ENCODE data around the gene TMPRSS4.

Gene TMPRSS4

GRCh38 chr11:118050208-118050891 is 26.5 kb upstream of the TMPRSS4 start:
- no peaks in the 10 kb centered on the region for H3K79me1 ChIP-seq (ENCODE audit: low read depth, low read length)
- no peak overlapping the region for H2BK12ac ChIP-seq (ENCODE audit: low read length)
- no peaks in the 10 kb centered on the region for H3K9me3 ChIP-seq (replicated peaks in 1 of 2; ENCODE audit: control insufficient read depth in 2 of 2, insufficient read depth in 1 of 2, low read depth in 1 of 2, low read length in 2 of 2)
- no peak overlapping the region for H3K23ac ChIP-seq (ENCODE audit: low read depth, low read length, poor library complexity)
- peaks cover 0 to 19% (median 0%) of the 10 kb centered on the region in 3 experiments for H3K27me3 ChIP-seq (ENCODE audit: control insufficient read depth in 3 of 3, insufficient read depth in 3 of 3, low read depth in 1 of 3, low read length in 3 of 3)
- no peak overlapping the region for H3K27ac ChIP-seq (replicated peaks; ENCODE audit: low read length)
- DNase-seq (ENCODE audit: low spot score): no peak
- no peak overlapping the region for H2BK120ac ChIP-seq (ENCODE audit: low read depth, low read length)
- H3K18ac ChIP-seq (ENCODE audit: low read length): peak overlapping the region; percentile 33
- H3K4me2 ChIP-seq (ENCODE audit: insufficient read depth, low read length, poor library complexity, severe bottlenecking): no peak overlapping the region
- H3K4me3 ChIP-seq (ENCODE audit: low read length in 2 of 2): no peak overlapping the region
- H4K8ac ChIP-seq (ENCODE audit: low read depth, low read length): no peak overlapping the region
- WGBS, 2 donors (ENCODE audit: extremely low coverage in 2 of 2, insufficient read length in 2 of 2, insufficient replicate concordance in 1 of 2): no CpG with 5 or more reads among the region's 7 CpGs
- H3K9ac ChIP-seq (ENCODE audit: low read depth, low read length, poor library complexity): no peak overlapping the region
- H2BK5ac ChIP-seq (ENCODE audit: low read length): peak overlapping the region; percentile 11
- no peak overlapping the region for H3K4ac ChIP-seq (ENCODE audit: low read length)
- H3K36me3 ChIP-seq (replicated peaks in 1 of 2; ENCODE audit: control insufficient read depth in 2 of 2, insufficient read depth in 2 of 2, low read length in 2 of 2): no peaks in the 10 kb centered on the region
- H3K14ac ChIP-seq (ENCODE audit: low read length): peak overlapping the region; percentile 4
- no peaks in the 10 kb centered on the region for H3K4me1 ChIP-seq (ENCODE audit: control insufficient read depth in 2 of 2, insufficient read depth in 1 of 2, low read depth in 1 of 2, low read length in 2 of 2)
- no peak overlapping the region for H2AFZ ChIP-seq (ENCODE audit: low read length)
- H2BK15ac ChIP-seq (ENCODE audit: low read length): no peak overlapping the region
- H4K91ac ChIP-seq (ENCODE audit: low read depth, low read length, poor library complexity): no peak overlapping the region
- no peak overlapping the region for H2AK5ac ChIP-seq (ENCODE audit: low read depth, low read length)

GRCh38 chr11:118051136-118051610 is 25.7 kb upstream of the TMPRSS4 start:
- Histone ChIP-seq H4K91ac (ENCODE audit: low read depth, low read length, poor library complexity) (no peak overlapping the region), H3K79me1 (ENCODE audit: low read depth, low read length) (no peaks in the 10 kb centered on the region), H2BK12ac (ENCODE audit: low read length) (no peak overlapping the region), H2AK5ac (ENCODE audit: low read depth, low read length) (no peak overlapping the region), H2BK15ac (ENCODE audit: low read length) (no peak overlapping the region), H3K27ac (replicated peaks; ENCODE audit: low read length) (no peak overlapping the region), H4K8ac (ENCODE audit: low read depth, low read length) (no peak overlapping the region), H3K9me3 (replicated peaks in 1 of 2; ENCODE audit: control insufficient read depth in 2 of 2, insufficient read depth in 1 of 2, low read depth in 1 of 2, low read length in 2 of 2) (no peaks in the 10 kb centered on the region), H3K36me3 (replicated peaks in 1 of 2; ENCODE audit: control insufficient read depth in 2 of 2, insufficient read depth in 2 of 2, low read length in 2 of 2) (no peaks in the 10 kb centered on the region), H3K14ac (ENCODE audit: low read length) (no peak overlapping the region), H3K4me1 (ENCODE audit: control insufficient read depth in 2 of 2, insufficient read depth in 1 of 2, low read depth in 1 of 2, low read length in 2 of 2) (no peaks in the 10 kb centered on the region), H3K4me3 (ENCODE audit: low read length in 2 of 2) (no peak overlapping the region), H3K4me2 (ENCODE audit: insufficient read depth, low read length, poor library complexity, severe bottlenecking) (no peak overlapping the region), H3K23ac (ENCODE audit: low read depth, low read length, poor library complexity) (no peak overlapping the region), H3K27me3 (ENCODE audit: control insufficient read depth in 3 of 3, insufficient read depth in 3 of 3, low read depth in 1 of 3, low read length in 3 of 3) (peaks cover 0 to 24% (median 0%) of the 10 kb centered on the region in 3 experiments), H3K18ac (ENCODE audit: low read length) (no peak overlapping the region), H2BK120ac (ENCODE audit: low read depth, low read length) (no peak overlapping the region), H2AFZ (ENCODE audit: low read length) (no peak overlapping the region), H2BK5ac (ENCODE audit: low read length) (no peak overlapping the region), H3K4ac (ENCODE audit: low read length) (no peak overlapping the region), H3K9ac (ENCODE audit: low read depth, low read length, poor library complexity) (no peak overlapping the region)
- DNase-seq (ENCODE audit: low spot score): no peak
- WGBS, 2 donors (ENCODE audit: extremely low coverage in 2 of 2, insufficient read length in 2 of 2, insufficient replicate concordance in 1 of 2): no CpG with 5 or more reads among the region's 7 CpGs

GRCh38 chr11:118051611-118052461 is 25.0 kb upstream of the TMPRSS4 start:
- Histone ChIP-seq H3K9me3 (replicated peaks in 1 of 2; ENCODE audit: control insufficient read depth in 2 of 2, insufficient read depth in 1 of 2, low read depth in 1 of 2, low read length in 2 of 2) (no peaks in the 10 kb centered on the region), H3K4me2 (ENCODE audit: insufficient read depth, low read length, poor library complexity, severe bottlenecking) (no peak overlapping the region), H3K18ac (ENCODE audit: low read length) (no peak overlapping the region), H3K9ac (ENCODE audit: low read depth, low read length, poor library complexity) (no peak overlapping the region), H2BK5ac (ENCODE audit: low read length) (no peak overlapping the region), H3K4me3 (ENCODE audit: low read length in 2 of 2) (no peak overlapping the region), H2BK15ac (ENCODE audit: low read length) (no peak overlapping the region), H2AK5ac (ENCODE audit: low read depth, low read length) (no peak overlapping the region), H3K23ac (ENCODE audit: low read depth, low read length, poor library complexity) (no peak overlapping the region), H2BK12ac (ENCODE audit: low read length) (no peak overlapping the region), H3K36me3 (replicated peaks in 1 of 2; ENCODE audit: control insufficient read depth in 2 of 2, insufficient read depth in 2 of 2, low read length in 2 of 2) (no peaks in the 10 kb centered on the region), H3K79me1 (ENCODE audit: low read depth, low read length) (no peaks in the 10 kb centered on the region), H3K27ac (replicated peaks; ENCODE audit: low read length) (no peak overlapping the region), H2BK120ac (ENCODE audit: low read depth, low read length) (no peak overlapping the region), H3K4ac (ENCODE audit: low read length) (no peak overlapping the region), H4K91ac (ENCODE audit: low read depth, low read length, poor library complexity) (no peak overlapping the region), H3K14ac (ENCODE audit: low read length) (no peak overlapping the region), H2AFZ (ENCODE audit: low read length) (no peak overlapping the region), H4K8ac (ENCODE audit: low read depth, low read length) (no peak overlapping the region), H3K27me3 (ENCODE audit: control insufficient read depth in 3 of 3, insufficient read depth in 3 of 3, low read depth in 1 of 3, low read length in 3 of 3) (peaks cover 0 to 26% (median 0%) of the 10 kb centered on the region in 3 experiments), H3K4me1 (ENCODE audit: control insufficient read depth in 2 of 2, insufficient read depth in 1 of 2, low read depth in 1 of 2, low read length in 2 of 2) (no peaks in the 10 kb centered on the region)
- no CpG with 5 or more reads among the region's 16 CpGs for WGBS, 2 donors (ENCODE audit: extremely low coverage in 2 of 2, insufficient read length in 2 of 2, insufficient replicate concordance in 1 of 2)
- DNase-seq (ENCODE audit: low spot score): no peak

GRCh38 chr11:118052581-118053206 is 24.2 kb upstream of the TMPRSS4 start:
- H3K79me1 ChIP-seq (ENCODE audit: low read depth, low read length): no peaks in the 10 kb centered on the region
- WGBS, 2 donors (ENCODE audit: extremely low coverage in 2 of 2, insufficient read length in 2 of 2, insufficient replicate concordance in 1 of 2): no CpG with 5 or more reads among the region's 13 CpGs
- DNase-seq (ENCODE audit: low spot score): no peak
- peak overlapping the region; percentile 25 for H3K23ac ChIP-seq (ENCODE audit: low read depth, low read length, poor library complexity)
- H3K27ac ChIP-seq (replicated peaks; ENCODE audit: low read length): no peak overlapping the region
- H2AK5ac ChIP-seq (ENCODE audit: low read depth, low read length): peak overlapping the region; percentile 10
- no peak overlapping the region for H3K14ac ChIP-seq (ENCODE audit: low read length)
- H4K8ac ChIP-seq (ENCODE audit: low read depth, low read length): no peak overlapping the region
- H3K27me3 ChIP-seq (ENCODE audit: control insufficient read depth in 3 of 3, insufficient read depth in 3 of 3, low read depth in 1 of 3, low read length in 3 of 3): peaks cover 0 to 31% (median 0%) of the 10 kb centered on the region in 3 experiments
- H3K9me3 ChIP-seq (replicated peaks in 1 of 2; ENCODE audit: control insufficient read depth in 2 of 2, insufficient read depth in 1 of 2, low read depth in 1 of 2, low read length in 2 of 2): no peaks in the 10 kb centered on the region
- H3K4ac ChIP-seq (ENCODE audit: low read length): no peak overlapping the region
- no peak overlapping the region for H3K4me2 ChIP-seq (ENCODE audit: insufficient read depth, low read length, poor library complexity, severe bottlenecking)
- no peak overlapping the region for H2BK120ac ChIP-seq (ENCODE audit: low read depth, low read length)
- H2BK5ac ChIP-seq (ENCODE audit: low read length): no peak overlapping the region
- no peak overlapping the region for H2AFZ ChIP-seq (ENCODE audit: low read length)
- H4K91ac ChIP-seq (ENCODE audit: low read depth, low read length, poor library complexity): no peak overlapping the region
- no peaks in the 10 kb centered on the region for H3K36me3 ChIP-seq (replicated peaks in 1 of 2; ENCODE audit: control insufficient read depth in 2 of 2, insufficient read depth in 2 of 2, low read length in 2 of 2)
- no peak overlapping the region for H2BK15ac ChIP-seq (ENCODE audit: low read length)
- peaks cover 0 to 6% of the 10 kb centered on the region in 2 donors for H3K4me1 ChIP-seq (ENCODE audit: control insufficient read depth in 2 of 2, insufficient read depth in 1 of 2, low read depth in 1 of 2, low read length in 2 of 2)
- peak overlapping the region; percentile 77 for H3K18ac ChIP-seq (ENCODE audit: low read length)
- H3K9ac ChIP-seq (ENCODE audit: low read depth, low read length, poor library complexity): no peak overlapping the region
- no peak overlapping the region for H2BK12ac ChIP-seq (ENCODE audit: low read length)
- no peak overlapping the region for H3K4me3 ChIP-seq (ENCODE audit: low read length in 2 of 2)
